Loucy (cell line): ENCODE data around the gene DCUN1D4.

Experiments used
- H2AFZ ChIP-seq: fragments of 200-600 bp; sonication (generic); 2 replicates; pipeline ENCODE4 v1.6.0; 2016; ENCODE audit warnings: antibody characterized with exemption, mild to moderate bottlenecking, low read length, moderate library complexity
- H3F3A ChIP-seq: fragments of 200-600 bp; 2 replicates; pipeline ENCODE4 v1.6.0; 2016; ENCODE audit warnings: antibody characterized with exemption, low read depth, mild to moderate bottlenecking
- H3K27me3 ChIP-seq: fragments of 200-600 bp; sonication (generic); 2 replicates; pipeline ENCODE4 v1.6.1; 2014; ENCODE audit warnings: low read length, mild to moderate bottlenecking; ENCODE audit not compliant: insufficient read depth, poor library complexity, severe bottlenecking
- H3K36me3 ChIP-seq: fragments of 200-600 bp; sonication (generic); 2 replicates; pipeline ENCODE4 v1.6.1; 2016; ENCODE audit warnings: low read length; ENCODE audit not compliant: insufficient read depth
- H3K4me1 ChIP-seq: fragments of 200-600 bp; sonication (generic); 2 replicates; pipeline ENCODE4 v1.5.1; 2014; ENCODE audit warnings: low read length, mild to moderate bottlenecking; ENCODE audit not compliant: insufficient read depth, poor library complexity, severe bottlenecking
- H3K4me2 ChIP-seq: fragments of 200-600 bp; sonication (generic); 2 replicates; pipeline ENCODE4 v1.6.0; 2014; ENCODE audit warnings: antibody characterized with exemption, low read length, low read depth, mild to moderate bottlenecking; ENCODE audit not compliant: poor library complexity, severe bottlenecking
- H3K4me3 ChIP-seq: fragments of 200-600 bp; sonication (generic); 2 replicates; pipeline ENCODE4 v1.5.1; 2014; ENCODE audit warnings: low read length, mild to moderate bottlenecking, mixed read lengths; ENCODE audit not compliant: poor library complexity, severe bottlenecking
- H3K79me2 ChIP-seq: fragments of 200-600 bp; sonication (generic); 2 replicates; pipeline ENCODE4 v1.6.1; 2014; ENCODE audit warnings: low read length; ENCODE audit not compliant: insufficient read depth
- H3K9ac ChIP-seq: fragments of 200-600 bp; sonication (generic); 2 replicates; pipeline ENCODE4 v1.6.0; 2014; ENCODE audit warnings: mild to moderate bottlenecking, low read depth, low read length, moderate library complexity; ENCODE audit not compliant: poor library complexity, severe bottlenecking
- H3K9me2 ChIP-seq: fragments of 200-600 bp; sonication (generic); replicated peaks from 2 replicates; pipeline ENCODE4 v1.6.1; 2016; ENCODE audit warnings: low read depth, low read length, mixed read lengths
- H3K9me3 ChIP-seq: fragments of 200-600 bp; sonication (generic); 2 replicates; pipeline ENCODE4 v1.6.1; 2014; ENCODE audit warnings: mild to moderate bottlenecking, antibody characterized with exemption, low read length, low read depth; ENCODE audit not compliant: insufficient read depth
- H4K20me1 ChIP-seq: fragments of 200-600 bp; sonication (generic); 2 replicates; pipeline ENCODE4 v1.6.0; 2014; ENCODE audit warnings: antibody characterized with exemption, low read length, mild to moderate bottlenecking; ENCODE audit not compliant: insufficient read depth, poor library complexity, severe bottlenecking
- CTCF ChIP-seq: fragments of 200-600 bp; sonication (generic); conservative IDR thresholded peaks from 2 replicates; pipeline ENCODE4 v1.5.1; 2014; ENCODE audit warnings: mild to moderate bottlenecking, antibody characterized with exemption, low read length
- EZH2phosphoT487 ChIP-seq: fragments of 200-600 bp; IDR thresholded peaks from 2 replicates; pipeline ENCODE4 v1.6.1; 2018; ENCODE audit warnings: antibody characterized with exemption, mild to moderate bottlenecking, moderate library complexity, borderline replicate concordance

The DCUN1D4 gene

GRCh38 chr4:51844153-51845054, 1.5 kb downstream of the DCUN1D4 start:
- peak overlapping the region; percentile 87 for H3K4me2 ChIP-seq
- peaks cover 33% of the 10 kb centered on the region for H4K20me1 ChIP-seq
- no peaks in the 10 kb centered on the region for H3K9me2 ChIP-seq
- H3K79me2 ChIP-seq: peaks cover 56% of the 10 kb centered on the region
- H3K27me3 ChIP-seq: no peaks in the 10 kb centered on the region
- H3K4me3 ChIP-seq: peak overlapping the region; percentile 94
- H3K4me1 ChIP-seq: peaks cover 13% of the 10 kb centered on the region
- no peaks in the 10 kb centered on the region for H3F3A ChIP-seq
- no peaks in the 10 kb centered on the region for H3K36me3 ChIP-seq
- no peaks in the 10 kb centered on the region for H3K9me3 ChIP-seq
- peak overlapping the region; percentile 77 for H3K9ac ChIP-seq
- no peak for TF ChIP-seq CTCF
- no peak for TF ChIP-seq EZH2phosphoT487
- H2AFZ ChIP-seq: peak overlapping the region; percentile 68; the same call in 1 of the 2 replicates

- peaks cover 13% of the 10 kb centered on the region for H3K4me1 ChIP-seq
- H3K4me3 ChIP-seq: peak overlapping the region; percentile 94
- H3K79me2 ChIP-seq: peaks cover 62% of the 10 kb centered on the region
- H3K4me2 ChIP-seq: peak overlapping the region; percentile 87
- no peak overlapping the region for H2AFZ ChIP-seq
- peaks cover 39% of the 10 kb centered on the region for H4K20me1 ChIP-seq
- TF ChIP-seq EZH2phosphoT487 (no peak), CTCF (no peak)
- H3K27me3 ChIP-seq: no peaks in the 10 kb centered on the region
- H3F3A ChIP-seq: no peaks in the 10 kb centered on the region
- H3K9me3 ChIP-seq: no peaks in the 10 kb centered on the region
- H3K9me2 ChIP-seq: no peaks in the 10 kb centered on the region
- peak overlapping the region; percentile 63 for H3K9ac ChIP-seq
- H3K36me3 ChIP-seq: no peaks in the 10 kb centered on the region
Measured at GRCh38 chr4:51845055-51845426, 2.1 kb downstream of the DCUN1D4 start.

- H3K4me1 ChIP-seq: peaks cover 17% of the 10 kb centered on the region
- no peaks in the 10 kb centered on the region for H3F3A ChIP-seq
- peaks cover 45% of the 10 kb centered on the region for H4K20me1 ChIP-seq
- no peaks in the 10 kb centered on the region for H3K36me3 ChIP-seq
- TF ChIP-seq EZH2phosphoT487 (no peak), CTCF (no peak)
- no peaks in the 10 kb centered on the region for H3K27me3 ChIP-seq
- H3K4me3 ChIP-seq: peak overlapping the region; percentile 94
- H3K79me2 ChIP-seq: peaks cover 69% of the 10 kb centered on the region
- no peak overlapping the region for H2AFZ ChIP-seq
- no peaks in the 10 kb centered on the region for H3K9me3 ChIP-seq
- H3K9ac ChIP-seq: peak overlapping the region; percentile 63
- H3K9me2 ChIP-seq: no peaks in the 10 kb centered on the region
- peak overlapping the region; percentile 87 for H3K4me2 ChIP-seq
Measured at GRCh38 chr4:51845711-51846110, 2.8 kb downstream of the DCUN1D4 start.
